ENCODE results near the gene GOLGA3. TPM values are rescaled to one million over a fixed set of nuclear protein-coding genes. Genes with fewer than 3 reads are reported as not detected.

Gene GOLGA3
- total and polyA plus RNA-seq, 4 donors, result 5.0 to 43.0 (median 15.8) TPM

- WGBS, result 96% methylated on average over 21 of the region's 21 CpGs
- Histone ChIP-seq H3K36me3 (ENCODE audit: control insufficient read depth in 4 of 4, insufficient read depth in 3 of 4, low read depth in 1 of 4, low read length in 3 of 4) (peaks cover 19 to 62% (median 34%) of the 10 kb centered on the region in 4 donors), H3K9me3 (ENCODE audit: control insufficient read depth in 4 of 4, low read length in 3 of 4) (no peaks in the 10 kb centered on the region), H3K4me3 (ENCODE audit: low read depth in 1 of 3, low read length in 3 of 3) (no peak overlapping the region), H3K4me1 (ENCODE audit: control insufficient read depth in 4 of 4, insufficient read depth in 4 of 4, low read length in 3 of 4) (no peaks in the 10 kb centered on the region), H3K27ac (ENCODE audit: low read depth in 1 of 2, low read length in 2 of 2) (no peak overlapping the region), H3K27me3 (ENCODE audit: control insufficient read depth in 4 of 4, insufficient read depth in 4 of 4, low read length in 3 of 4) (no peaks in the 10 kb centered on the region), H3K9ac (ENCODE audit: low read depth in 1 of 2, low read length in 2 of 2) (no peak overlapping the region)
- TF ChIP-seq NR2F2 (IDR thresholded peaks at IDR 0.05) (no peak), EGR1 (IDR thresholded peaks at IDR 0.05; ENCODE audit: low read depth in 2 of 2) (no peak), RXRA (IDR thresholded peaks at IDR 0.05) (no peak), FOXA1 (IDR thresholded peaks at IDR 0.05) (no peak), RAD21 (IDR thresholded peaks at IDR 0.05) (no peak), SP1 (IDR thresholded peaks at IDR 0.05) (no peak), GABPA (IDR thresholded peaks at IDR 0.05 in 1 of 2, conservative IDR thresholded peaks at IDR 0.05 in 1 of 2) (no peak), JUND (IDR thresholded peaks at IDR 0.05) (no peak), TAF1 (conservative IDR thresholded peaks at IDR 0.05) (no peak), ATF3 (IDR thresholded peaks at IDR 0.05) (no peak), FOXA2 (IDR thresholded peaks at IDR 0.05) (no peak)
- TF ChIP-seq, protein P1, sequence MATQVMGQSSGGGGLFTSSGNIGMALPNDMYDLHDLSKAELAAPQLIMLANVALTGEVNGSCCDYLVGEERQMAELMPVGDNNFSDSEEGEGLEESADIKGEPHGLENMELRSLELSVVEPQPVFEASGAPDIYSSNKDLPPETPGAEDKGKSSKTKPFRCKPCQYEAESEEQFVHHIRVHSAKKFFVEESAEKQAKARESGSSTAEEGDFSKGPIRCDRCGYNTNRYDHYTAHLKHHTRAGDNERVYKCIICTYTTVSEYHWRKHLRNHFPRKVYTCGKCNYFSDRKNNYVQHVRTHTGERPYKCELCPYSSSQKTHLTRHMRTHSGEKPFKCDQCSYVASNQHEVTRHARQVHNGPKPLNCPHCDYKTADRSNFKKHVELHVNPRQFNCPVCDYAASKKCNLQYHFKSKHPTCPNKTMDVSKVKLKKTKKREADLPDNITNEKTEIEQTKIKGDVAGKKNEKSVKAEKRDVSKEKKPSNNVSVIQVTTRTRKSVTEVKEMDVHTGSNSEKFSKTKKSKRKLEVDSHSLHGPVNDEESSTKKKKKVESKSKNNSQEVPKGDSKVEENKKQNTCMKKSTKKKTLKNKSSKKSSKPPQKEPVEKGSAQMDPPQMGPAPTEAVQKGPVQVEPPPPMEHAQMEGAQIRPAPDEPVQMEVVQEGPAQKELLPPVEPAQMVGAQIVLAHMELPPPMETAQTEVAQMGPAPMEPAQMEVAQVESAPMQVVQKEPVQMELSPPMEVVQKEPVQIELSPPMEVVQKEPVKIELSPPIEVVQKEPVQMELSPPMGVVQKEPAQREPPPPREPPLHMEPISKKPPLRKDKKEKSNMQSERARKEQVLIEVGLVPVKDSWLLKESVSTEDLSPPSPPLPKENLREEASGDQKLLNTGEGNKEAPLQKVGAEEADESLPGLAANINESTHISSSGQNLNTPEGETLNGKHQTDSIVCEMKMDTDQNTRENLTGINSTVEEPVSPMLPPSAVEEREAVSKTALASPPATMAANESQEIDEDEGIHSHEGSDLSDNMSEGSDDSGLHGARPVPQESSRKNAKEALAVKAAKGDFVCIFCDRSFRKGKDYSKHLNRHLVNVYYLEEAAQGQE (IDR thresholded peaks at IDR 0.05), result no peak
- TF ChIP-seq, protein P2, sequence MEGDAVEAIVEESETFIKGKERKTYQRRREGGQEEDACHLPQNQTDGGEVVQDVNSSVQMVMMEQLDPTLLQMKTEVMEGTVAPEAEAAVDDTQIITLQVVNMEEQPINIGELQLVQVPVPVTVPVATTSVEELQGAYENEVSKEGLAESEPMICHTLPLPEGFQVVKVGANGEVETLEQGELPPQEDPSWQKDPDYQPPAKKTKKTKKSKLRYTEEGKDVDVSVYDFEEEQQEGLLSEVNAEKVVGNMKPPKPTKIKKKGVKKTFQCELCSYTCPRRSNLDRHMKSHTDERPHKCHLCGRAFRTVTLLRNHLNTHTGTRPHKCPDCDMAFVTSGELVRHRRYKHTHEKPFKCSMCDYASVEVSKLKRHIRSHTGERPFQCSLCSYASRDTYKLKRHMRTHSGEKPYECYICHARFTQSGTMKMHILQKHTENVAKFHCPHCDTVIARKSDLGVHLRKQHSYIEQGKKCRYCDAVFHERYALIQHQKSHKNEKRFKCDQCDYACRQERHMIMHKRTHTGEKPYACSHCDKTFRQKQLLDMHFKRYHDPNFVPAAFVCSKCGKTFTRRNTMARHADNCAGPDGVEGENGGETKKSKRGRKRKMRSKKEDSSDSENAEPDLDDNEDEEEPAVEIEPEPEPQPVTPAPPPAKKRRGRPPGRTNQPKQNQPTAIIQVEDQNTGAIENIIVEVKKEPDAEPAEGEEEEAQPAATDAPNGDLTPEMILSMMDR (IDR thresholded peaks at IDR 0.05; ENCODE audit: low read depth, low read length, missing input control), result no peak
- TF ChIP-seq, protein P3, sequence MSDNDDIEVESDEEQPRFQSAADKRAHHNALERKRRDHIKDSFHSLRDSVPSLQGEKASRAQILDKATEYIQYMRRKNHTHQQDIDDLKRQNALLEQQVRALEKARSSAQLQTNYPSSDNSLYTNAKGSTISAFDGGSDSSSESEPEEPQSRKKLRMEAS (IDR thresholded peaks at IDR 0.05), result no peak
- DNase-seq (ENCODE audit: low spot score), result no peak
Measured at GRCh38 chr12:132789099-132789471, 39.6 kb downstream of the GOLGA3 start.

GRCh38 chr12:132788375-132789098 lies 40.1 kb downstream of the GOLGA3 start:
- H3K27me3 ChIP-seq (ENCODE audit: control insufficient read depth in 4 of 4, insufficient read depth in 4 of 4, low read length in 3 of 4), result no peaks in the 10 kb centered on the region
- no peak for DNase-seq (ENCODE audit: low spot score)
- no peaks in the 10 kb centered on the region for H3K4me1 ChIP-seq (ENCODE audit: control insufficient read depth in 4 of 4, insufficient read depth in 4 of 4, low read length in 3 of 4)
- H3K9me3 ChIP-seq (ENCODE audit: control insufficient read depth in 4 of 4, low read length in 3 of 4), result no peaks in the 10 kb centered on the region
- H3K27ac ChIP-seq (ENCODE audit: low read depth in 1 of 2, low read length in 2 of 2), result no peak overlapping the region
- 98% methylated on average over 29 of the region's 29 CpGs for WGBS
- no peak overlapping the region for H3K9ac ChIP-seq (ENCODE audit: low read depth in 1 of 2, low read length in 2 of 2)
- no peak overlapping the region for H3K4me3 ChIP-seq (ENCODE audit: low read depth in 1 of 3, low read length in 3 of 3)
- H3K36me3 ChIP-seq (ENCODE audit: control insufficient read depth in 4 of 4, insufficient read depth in 3 of 4, low read depth in 1 of 4, low read length in 3 of 4), result peaks cover 16 to 62% (median 33%) of the 10 kb centered on the region in 4 donors
- TF ChIP-seq HNF4A (conservative IDR thresholded peaks at IDR 0.05) (no peak), YY1 (IDR thresholded peaks at IDR 0.05) (no peak), EGR1 (IDR thresholded peaks at IDR 0.05; ENCODE audit: low read depth in 2 of 2) (no peak), NR2F2 (IDR thresholded peaks at IDR 0.05) (no peak), ZBTB33 (IDR thresholded peaks at IDR 0.05) (no peak), RAD21 (IDR thresholded peaks at IDR 0.05) (no peak), TAF1 (conservative IDR thresholded peaks at IDR 0.05) (no peak), RXRA (IDR thresholded peaks at IDR 0.05) (no peak), FOXA1 (IDR thresholded peaks at IDR 0.05) (no peak), HNF4G (IDR thresholded peaks at IDR 0.05) (no peak), GABPA (IDR thresholded peaks at IDR 0.05 in 1 of 2, conservative IDR thresholded peaks at IDR 0.05 in 1 of 2) (no peak), JUND (IDR thresholded peaks at IDR 0.05) (no peak), FOXA2 (IDR thresholded peaks at IDR 0.05) (no peak), SP1 (IDR thresholded peaks at IDR 0.05) (no peak), ATF3 (IDR thresholded peaks at IDR 0.05) (no peak)
- TF ChIP-seq, protein P1 (IDR thresholded peaks at IDR 0.05), result no peak
- TF ChIP-seq, protein P3 (IDR thresholded peaks at IDR 0.05), result no peak
